Measurements from ENCODE around the gene TRIM65. TPM values are rescaled to one million over a fixed set of nuclear protein-coding genes. Genes with fewer than 3 reads are reported as not detected.
A peak's percentile ranks its signal among the peaks of the same experiment; 100 is the strongest.

TRIM65 gene
- total and polyA plus RNA-seq, 2 of the 13 experiments (the other 11 are each of a cell fraction or from before 2014, with no cell fraction given) = 10.3 to 22.4 TPM

DNA sequence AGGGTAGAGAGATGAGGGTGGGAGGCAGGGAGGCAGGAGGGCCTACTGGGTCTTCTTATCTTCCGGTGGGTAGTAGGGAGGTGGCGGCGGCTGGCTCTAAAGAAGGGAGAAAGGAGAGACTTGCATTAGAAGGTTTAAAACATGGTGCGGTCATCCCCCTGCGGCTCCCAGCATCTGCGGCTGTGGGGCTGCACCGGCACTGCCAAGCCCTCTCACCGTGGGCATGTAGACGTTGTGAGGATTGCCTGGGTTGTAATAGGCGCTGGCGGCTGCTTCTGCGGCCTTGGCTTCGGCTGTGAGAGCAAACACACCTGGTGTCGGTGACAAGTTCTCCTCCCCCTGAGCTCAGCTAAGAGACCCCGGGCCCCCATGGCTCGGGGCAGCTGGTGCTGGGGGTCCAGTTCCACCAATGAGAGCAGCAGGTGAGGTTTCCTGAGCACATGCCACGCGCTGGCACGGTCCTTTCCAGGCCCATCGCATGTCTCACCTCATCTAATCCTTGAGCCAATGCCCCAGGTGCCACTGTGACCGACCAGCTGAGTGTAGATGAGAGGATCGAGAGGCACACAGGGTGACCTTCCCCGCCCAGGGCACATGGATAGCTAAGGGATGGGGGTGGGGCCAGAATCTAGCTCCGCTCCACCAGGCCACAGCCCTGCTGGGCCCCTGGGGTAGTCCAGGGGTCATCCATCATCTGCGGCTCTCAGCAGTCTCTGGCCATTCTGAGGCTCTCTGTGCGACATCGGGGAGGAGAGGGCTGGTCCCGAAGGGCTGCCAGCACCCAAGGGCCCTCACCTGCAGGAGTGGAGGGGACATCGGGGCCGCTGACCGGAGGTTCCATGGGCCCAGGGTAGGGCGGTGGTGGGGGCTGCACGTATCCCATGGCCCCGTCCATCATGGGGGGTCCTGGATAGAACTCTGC lies 49.8 kb downstream of the TRIM65 start (continued):
- TF ChIP-seq ZGPAT (CRISPR knock-in tag; IDR thresholded peaks at IDR 0.05) (peak; percentile 94), ZNF572 (CRISPR knock-in tag; IDR thresholded peaks at IDR 0.05) (peak; percentile 93; the same call in 1 of the 2 replicates), ZNF766 (CRISPR knock-in tag; IDR thresholded peaks at IDR 0.05; ENCODE audit: borderline replicate concordance) (peak; percentile 68; the same call in 1 of the 2 replicates), SIX1 (CRISPR knock-in tag; IDR thresholded peaks at IDR 0.05; ENCODE audit: borderline replicate concordance) (peak; percentile 45), KLF6 (CRISPR knock-in tag; IDR thresholded peaks at IDR 0.05) (peak; percentile 81), KDM6A (CRISPR knock-in tag; IDR thresholded peaks at IDR 0.05; ENCODE audit: low read depth) (peak; percentile 89; the same call in 1 of the 2 replicates), SP4 (CRISPR knock-in tag; IDR thresholded peaks at IDR 0.05) (peak; percentile 90), MIER3 (CRISPR knock-in tag; IDR thresholded peaks at IDR 0.05; ENCODE audit: borderline replicate concordance) (peak; percentile 83; the same call in 1 of the 2 replicates), TOPORS (CRISPR knock-in tag; IDR thresholded peaks at IDR 0.05) (peak; percentile 70; the same call in 1 of the 2 replicates), MED8 (CRISPR knock-in tag; IDR thresholded peaks at IDR 0.05; ENCODE audit: insufficient replicate concordance) (peak; percentile 66), NFYC (CRISPR knock-in tag; IDR thresholded peaks at IDR 0.05) (peak; percentile 71), U2AF2 (IDR thresholded peaks at IDR 0.05; ENCODE audit: low read depth, low read length) (no peak), TBX2 (CRISPR knock-in tag; IDR thresholded peaks at IDR 0.05; ENCODE audit: borderline replicate concordance) (peak; percentile 100), ZEB1 (IDR thresholded peaks at IDR 0.05; ENCODE audit: insufficient replicate concordance, low read depth) (peak; percentile 87), ZNF326 (CRISPR knock-in tag; IDR thresholded peaks at IDR 0.05; ENCODE audit: borderline replicate concordance) (no peak), ZNF367 (CRISPR knock-in tag; IDR thresholded peaks at IDR 0.05; ENCODE audit: borderline replicate concordance) (0 out of 2 replicates have a peak, but pooled peaks have one; percentile 76), BRCA1 (CRISPR knock-in tag; IDR thresholded peaks at IDR 0.05) (no peak), KAT8 (CRISPR knock-in tag; IDR thresholded peaks at IDR 0.05) (peak; percentile 65; the same call in 1 of the 2 replicates), HNRNPUL1 (IDR thresholded peaks at IDR 0.05; ENCODE audit: low read depth, low read length) (no peak), SOX13 (IDR thresholded peaks at IDR 0.05) (peak; percentile 69; the same call in 1 of the 2 replicates), SOX13 (CRISPR knock-in tag; conservative IDR thresholded peaks at IDR 0.05 in 1 of 2, IDR thresholded peaks at IDR 0.05 in 1 of 2) (peak in 1 of 2 experiments; percentile 77; a peak in 2 of 4 replicates)
- TF ChIP-seq, protein P1, sequence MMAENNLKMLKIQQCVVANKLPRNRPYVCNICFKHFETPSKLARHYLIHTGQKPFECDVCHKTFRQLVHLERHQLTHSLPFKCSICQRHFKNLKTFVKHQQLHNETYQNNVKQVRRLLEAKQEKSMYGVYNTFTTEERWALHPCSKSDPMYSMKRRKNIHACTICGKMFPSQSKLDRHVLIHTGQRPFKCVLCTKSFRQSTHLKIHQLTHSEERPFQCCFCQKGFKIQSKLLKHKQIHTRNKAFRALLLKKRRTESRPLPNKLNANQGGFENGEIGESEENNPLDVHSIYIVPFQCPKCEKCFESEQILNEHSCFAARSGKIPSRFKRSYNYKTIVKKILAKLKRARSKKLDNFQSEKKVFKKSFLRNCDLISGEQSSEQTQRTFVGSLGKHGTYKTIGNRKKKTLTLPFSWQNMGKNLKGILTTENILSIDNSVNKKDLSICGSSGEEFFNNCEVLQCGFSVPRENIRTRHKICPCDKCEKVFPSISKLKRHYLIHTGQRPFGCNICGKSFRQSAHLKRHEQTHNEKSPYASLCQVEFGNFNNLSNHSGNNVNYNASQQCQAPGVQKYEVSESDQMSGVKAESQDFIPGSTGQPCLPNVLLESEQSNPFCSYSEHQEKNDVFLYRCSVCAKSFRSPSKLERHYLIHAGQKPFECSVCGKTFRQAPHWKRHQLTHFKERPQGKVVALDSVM (CRISPR knock-in tag; IDR thresholded peaks at IDR 0.05) = peak; percentile 56; the same call in 1 of the 2 replicates
- TF ChIP-seq, protein P2, sequence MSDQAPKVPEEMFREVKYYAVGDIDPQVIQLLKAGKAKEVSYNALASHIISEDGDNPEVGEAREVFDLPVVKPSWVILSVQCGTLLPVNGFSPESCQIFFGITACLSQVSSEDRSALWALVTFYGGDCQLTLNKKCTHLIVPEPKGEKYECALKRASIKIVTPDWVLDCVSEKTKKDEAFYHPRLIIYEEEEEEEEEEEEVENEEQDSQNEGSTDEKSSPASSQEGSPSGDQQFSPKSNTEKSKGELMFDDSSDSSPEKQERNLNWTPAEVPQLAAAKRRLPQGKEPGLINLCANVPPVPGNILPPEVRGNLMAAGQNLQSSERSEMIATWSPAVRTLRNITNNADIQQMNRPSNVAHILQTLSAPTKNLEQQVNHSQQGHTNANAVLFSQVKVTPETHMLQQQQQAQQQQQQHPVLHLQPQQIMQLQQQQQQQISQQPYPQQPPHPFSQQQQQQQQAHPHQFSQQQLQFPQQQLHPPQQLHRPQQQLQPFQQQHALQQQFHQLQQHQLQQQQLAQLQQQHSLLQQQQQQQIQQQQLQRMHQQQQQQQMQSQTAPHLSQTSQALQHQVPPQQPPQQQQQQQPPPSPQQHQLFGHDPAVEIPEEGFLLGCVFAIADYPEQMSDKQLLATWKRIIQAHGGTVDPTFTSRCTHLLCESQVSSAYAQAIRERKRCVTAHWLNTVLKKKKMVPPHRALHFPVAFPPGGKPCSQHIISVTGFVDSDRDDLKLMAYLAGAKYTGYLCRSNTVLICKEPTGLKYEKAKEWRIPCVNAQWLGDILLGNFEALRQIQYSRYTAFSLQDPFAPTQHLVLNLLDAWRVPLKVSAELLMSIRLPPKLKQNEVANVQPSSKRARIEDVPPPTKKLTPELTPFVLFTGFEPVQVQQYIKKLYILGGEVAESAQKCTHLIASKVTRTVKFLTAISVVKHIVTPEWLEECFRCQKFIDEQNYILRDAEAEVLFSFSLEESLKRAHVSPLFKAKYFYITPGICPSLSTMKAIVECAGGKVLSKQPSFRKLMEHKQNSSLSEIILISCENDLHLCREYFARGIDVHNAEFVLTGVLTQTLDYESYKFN (CRISPR knock-in tag; conservative IDR thresholded peaks at IDR 0.05) = peak; percentile 99

Data from HepG2 (cell line).